Measurements from ENCODE around the gene MAD2L1BP.

The MAD2L1BP gene

GRCh38 chr6:43670623-43670986 lies 35.0 kb downstream of the MAD2L1BP start:
- DNase-seq (ENCODE audit: low read depth), result no peak
- TF ChIP-seq CTCF (IDR thresholded peaks at IDR 0.05; ENCODE audit: control insufficient read depth, insufficient read depth, low read depth, low read length, missing control alignments), result no peak
- H3K4me3 ChIP-seq (ENCODE audit: control insufficient read depth, low read depth, low read length), result no peak overlapping the region

DNA sequence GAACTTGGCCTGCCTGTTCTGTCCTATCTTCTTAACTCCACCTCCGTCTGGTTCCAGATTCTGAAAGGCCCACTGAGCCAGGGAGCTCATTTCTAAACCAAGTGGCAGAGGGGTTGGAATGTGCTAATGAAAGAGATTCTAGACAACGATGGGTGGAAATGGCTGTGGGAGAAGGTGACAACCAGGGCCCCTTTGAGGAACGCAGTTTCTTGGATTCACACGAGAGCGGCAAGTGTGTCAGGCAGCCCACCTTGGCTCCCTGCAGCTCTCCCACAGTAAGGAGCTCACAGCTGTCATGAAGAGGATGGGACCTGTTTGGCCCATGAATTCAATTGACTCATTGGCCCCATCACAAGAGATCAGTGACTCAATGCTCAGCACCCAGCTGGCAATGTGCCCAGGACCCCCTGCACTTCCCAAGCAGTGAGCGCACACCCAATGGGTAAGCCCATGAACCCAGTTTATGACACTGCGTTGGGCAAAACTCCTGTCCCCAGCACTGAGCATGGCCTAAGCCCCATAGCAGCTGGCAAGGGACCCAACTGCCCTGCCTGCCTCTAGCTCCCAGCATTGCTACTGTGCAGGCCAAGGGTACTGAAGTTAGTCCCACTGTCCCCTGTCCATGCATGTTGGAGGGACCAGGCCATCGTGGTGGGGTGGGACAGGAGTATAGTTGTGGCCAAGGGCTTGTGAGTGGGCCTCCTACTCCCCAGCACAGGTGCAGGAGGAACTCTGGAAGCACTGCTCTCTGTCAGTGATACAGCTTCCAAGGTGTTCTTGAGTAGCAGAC lies 35.6 kb downstream of the MAD2L1BP start:
- no peak for TF ChIP-seq CTCF (IDR thresholded peaks at IDR 0.05; ENCODE audit: control insufficient read depth, insufficient read depth, low read depth, low read length, missing control alignments)
- no peak for DNase-seq (ENCODE audit: low read depth)
- H3K4me3 ChIP-seq (ENCODE audit: control insufficient read depth, low read depth, low read length), result no peak overlapping the region

DNA sequence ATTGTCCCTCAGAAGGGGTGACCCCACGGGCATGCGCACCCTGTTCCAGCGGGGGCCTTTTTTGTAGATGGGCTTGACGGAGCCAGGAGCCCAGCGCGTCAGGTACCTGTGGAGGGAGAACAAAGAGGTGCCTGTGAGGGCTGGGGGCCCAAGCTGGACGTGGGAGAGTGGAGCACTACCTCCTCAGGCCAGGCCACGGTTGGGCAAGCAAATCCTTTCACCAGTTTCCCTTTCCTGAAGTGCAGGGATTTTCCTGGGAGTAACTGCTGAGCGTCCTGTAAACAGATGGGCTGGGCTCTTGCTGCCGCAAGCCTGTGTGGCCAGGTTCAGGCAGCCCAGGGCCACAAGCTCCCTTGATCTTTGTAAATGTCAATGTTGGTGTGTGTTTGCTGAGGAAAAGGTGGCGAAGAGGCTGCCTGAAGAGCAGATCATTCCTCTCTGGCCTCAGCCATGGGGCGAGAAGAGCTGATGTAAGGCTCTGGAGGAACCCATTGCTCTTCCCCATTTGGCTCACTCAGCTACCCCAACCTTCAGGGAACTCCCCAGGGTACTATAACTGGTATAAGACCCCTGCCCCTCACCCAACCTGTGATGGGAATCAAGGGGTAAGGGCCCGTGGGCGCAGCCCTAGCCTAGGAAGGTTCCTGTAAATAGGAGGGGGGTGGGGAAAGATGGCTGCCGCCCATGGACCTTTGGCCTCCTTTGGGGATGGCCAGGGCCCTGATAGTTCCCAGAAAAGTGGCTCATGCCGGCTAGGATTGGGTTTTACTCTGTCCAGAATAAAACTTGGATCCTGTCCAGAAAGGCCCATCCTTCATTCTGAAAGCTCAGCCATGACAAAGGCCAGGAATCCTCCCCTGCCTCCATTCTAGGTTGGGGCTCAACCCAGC lies 36.4 kb downstream of the MAD2L1BP start:
- no peak overlapping the region for H3K4me3 ChIP-seq (ENCODE audit: control insufficient read depth, low read depth, low read length)
- DNase-seq (ENCODE audit: low read depth), result no peak
- TF ChIP-seq CTCF (IDR thresholded peaks at IDR 0.05; ENCODE audit: control insufficient read depth, insufficient read depth, low read depth, low read length, missing control alignments), result no peak

GRCh38 chr6:43673444-43674084 lies 37.9 kb downstream of the MAD2L1BP start:
- DNase-seq (ENCODE audit: low read depth), result no peak
- no peak overlapping the region for H3K4me3 ChIP-seq (ENCODE audit: control insufficient read depth, low read depth, low read length)
- no peak for TF ChIP-seq CTCF (IDR thresholded peaks at IDR 0.05; ENCODE audit: control insufficient read depth, insufficient read depth, low read depth, low read length, missing control alignments)

- DNase-seq (ENCODE audit: low read depth), result no peak
- no peak overlapping the region for H3K4me3 ChIP-seq (ENCODE audit: control insufficient read depth, low read depth, low read length)
- TF ChIP-seq CTCF (IDR thresholded peaks at IDR 0.05; ENCODE audit: control insufficient read depth, insufficient read depth, low read depth, low read length, missing control alignments), result no peak
Observed at GRCh38 chr6:43674291-43674690, 38.7 kb downstream of the MAD2L1BP start.

DNA sequence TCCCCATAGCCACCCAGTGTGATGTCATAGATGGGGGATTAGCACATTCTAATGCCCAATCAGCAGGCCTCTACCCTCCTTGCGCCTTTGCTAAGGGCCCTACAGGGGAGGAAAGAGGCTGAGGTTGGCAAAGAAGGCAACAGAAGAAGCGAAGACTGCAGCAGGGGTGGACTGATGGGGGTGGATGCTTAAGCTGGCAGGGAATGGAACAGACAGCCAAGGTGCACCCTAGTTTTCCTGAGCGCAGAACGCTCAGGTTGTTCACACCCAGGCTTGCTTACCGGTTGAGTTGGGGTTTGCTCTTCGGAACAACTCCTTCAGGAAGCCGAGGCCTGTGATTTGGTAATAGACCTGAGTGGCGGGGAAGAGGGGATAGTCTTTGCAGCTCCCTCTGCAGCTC lies 39.3 kb downstream of the MAD2L1BP start:
- no peak for TF ChIP-seq CTCF (IDR thresholded peaks at IDR 0.05; ENCODE audit: control insufficient read depth, insufficient read depth, low read depth, low read length, missing control alignments)
- no peak for DNase-seq (ENCODE audit: low read depth)
- no peak overlapping the region for H3K4me3 ChIP-seq (ENCODE audit: control insufficient read depth, low read depth, low read length)
